ENCODE results near the gene TRDMT1.

The TRDMT1 gene

GRCh38 chr10:17209302-17209701 is 7.8 kb upstream of the TRDMT1 start:
- no peak for DNase-seq

GRCh38 chr10:17208476-17208875 is 7.0 kb upstream of the TRDMT1 start:
- DNase-seq = no peak

- DNase-seq = no peak
These were observed 4.8 kb upstream of the TRDMT1 start for GRCh38 chr10:17206210-17206709.

GRCh38 chr10:17203416-17203815 is 1.9 kb upstream of the TRDMT1 start:
- DNase-seq = no peak

GRCh38 chr10:17202999-17203398 is 1.5 kb upstream of the TRDMT1 start:
- no peak for DNase-seq

- no peak for DNase-seq
These were observed 1.0 kb upstream of the TRDMT1 start for GRCh38 chr10:17202506-17202905.

- no peak for DNase-seq
These were observed 283 bp upstream of the TRDMT1 start for GRCh38 chr10:17201794-17202116.

- no peak for DNase-seq
These were observed 1.2 kb downstream of the TRDMT1 start for GRCh38 chr10:17200001-17200911.

- peak; percentile 2 for DNase-seq
These were observed 2.1 kb downstream of the TRDMT1 start for GRCh38 chr10:17199351-17199804.

- no peak for DNase-seq
These were observed 4.9 kb downstream of the TRDMT1 start for GRCh38 chr10:17196573-17196972.

- no peak for DNase-seq
These were observed 5.4 kb downstream of the TRDMT1 start for GRCh38 chr10:17196045-17196444.

GRCh38 chr10:17195083-17195482 is 6.4 kb downstream of the TRDMT1 start:
- DNase-seq = no peak

- no peak for DNase-seq
These were observed 10.9 kb downstream of the TRDMT1 start for GRCh38 chr10:17190602-17191001.

- no peak for DNase-seq
These were observed 12.8 kb downstream of the TRDMT1 start for GRCh38 chr10:17188644-17189172.

GRCh38 chr10:17185873-17186272 is 15.6 kb downstream of the TRDMT1 start:
- no peak for DNase-seq

- no peak for DNase-seq
These were observed 18.4 kb downstream of the TRDMT1 start for GRCh38 chr10:17183110-17183509.

- DNase-seq = peak; percentile 32
These were observed 19.7 kb downstream of the TRDMT1 start for GRCh38 chr10:17181751-17182150.

- DNase-seq = no peak
These were observed 20.4 kb downstream of the TRDMT1 start for GRCh38 chr10:17181110-17181509.

GRCh38 chr10:17179002-17179401 is 22.5 kb downstream of the TRDMT1 start:
- no peak for DNase-seq

GRCh38 chr10:17178006-17178405 is 23.5 kb downstream of the TRDMT1 start:
- no peak for DNase-seq

GRCh38 chr10:17177014-17177413 is 24.5 kb downstream of the TRDMT1 start:
- no peak for DNase-seq

- DNase-seq = no peak
These were observed 25.4 kb downstream of the TRDMT1 start for GRCh38 chr10:17176091-17176490.

GRCh38 chr10:17175551-17175950 is 25.9 kb downstream of the TRDMT1 start:
- DNase-seq = no peak

GRCh38 chr10:17174626-17175025 is 26.8 kb downstream of the TRDMT1 start:
- no peak for DNase-seq
